Mesendoderm (in vitro differentiated cells): ENCODE data around the gene ADGRD1.
"Not testable (repeated sequence)": the region's sequence is repeated elsewhere in the genome, so short reads cannot be mapped to it uniquely, and the experiment has no call there.

Source experiments
- DNase-seq: peaks from one replicate; pipeline ENCODE4 v3.0.0; 2013
- H2AK5ac ChIP-seq: 2 replicates; pipeline ENCODE4 v1.6.1; 2013; ENCODE audit warnings: low read length, inconsistent platforms
- H2BK120ac ChIP-seq: 2 replicates; pipeline ENCODE4 v1.6.1; 2013; ENCODE audit warnings: low read depth, mild to moderate bottlenecking, low read length, moderate library complexity, mixed read lengths
- H2BK15ac ChIP-seq: replicated peaks from 2 replicates; pipeline ENCODE4 v1.6.1; 2013; ENCODE audit warnings: low read depth, mild to moderate bottlenecking, moderate library complexity
- H2BK5ac ChIP-seq: 2 replicates; pipeline ENCODE4 v1.6.1; 2013; ENCODE audit warnings: low read length, inconsistent platforms
- H3K18ac ChIP-seq: 2 replicates; pipeline ENCODE4 v1.6.1; 2013; ENCODE audit warnings: mild to moderate bottlenecking, low read length, mixed read lengths
- H3K23ac ChIP-seq: one replicate; pipeline ENCODE4 v1.6.1; 2013; ENCODE audit warnings: low read length
- H3K27ac ChIP-seq: 2 replicates; pipeline ENCODE4 v1.5.1; 2013; ENCODE audit warnings: low read depth, mild to moderate bottlenecking, inconsistent platforms, low read length, moderate library complexity
- H3K27me3 ChIP-seq: 2 replicates; pipeline ENCODE4 v1.6.1; 2013; ENCODE audit warnings: low read length, control low read depth, mild to moderate bottlenecking, inconsistent platforms; ENCODE audit not compliant: insufficient read depth, poor library complexity
- H3K36me3 ChIP-seq: 2 replicates; pipeline ENCODE4 v1.6.1; 2013; ENCODE audit warnings: low read length, inconsistent platforms; ENCODE audit not compliant: control insufficient read depth, insufficient read depth
- H3K4ac ChIP-seq: one replicate; pipeline ENCODE4 v1.6.1; 2013; ENCODE audit warnings: low read depth, mild to moderate bottlenecking, low read length, moderate library complexity
- H3K4me1 ChIP-seq: 2 replicates; pipeline ENCODE4 v1.6.1; 2013; ENCODE audit warnings: low read depth, low read length, inconsistent platforms; ENCODE audit not compliant: control insufficient read depth
- H3K4me2 ChIP-seq: 2 replicates; pipeline ENCODE4 v1.6.1; 2013; ENCODE audit warnings: low read length
- H3K4me3 ChIP-seq: 2 replicates; pipeline ENCODE4 v1.5.1; 2013; ENCODE audit warnings: mild to moderate bottlenecking, low read length
- H3K56ac ChIP-seq: one replicate; pipeline ENCODE4 v1.6.1; 2013; ENCODE audit warnings: low read length
- H3K79me1 ChIP-seq: 2 replicates; pipeline ENCODE4 v1.6.1; 2013; ENCODE audit warnings: low read length, inconsistent platforms
- H3K79me2 ChIP-seq: 2 replicates; pipeline ENCODE4 v1.6.1; 2013; ENCODE audit warnings: mild to moderate bottlenecking, low read length; ENCODE audit not compliant: control insufficient read depth, insufficient read depth
- H3K9ac ChIP-seq: 2 replicates; pipeline ENCODE4 v1.6.1; 2013; ENCODE audit warnings: low read length, inconsistent platforms
- H4K5ac ChIP-seq: one replicate; pipeline ENCODE4 v1.6.1; 2013; ENCODE audit warnings: low read length
- H4K8ac ChIP-seq: one replicate; pipeline ENCODE4 v1.6.1; 2013; ENCODE audit warnings: low read depth, mild to moderate bottlenecking, control low read depth, low read length, moderate library complexity
- WGBS: extraction: QIAGEN DNeasy Blood & Tissue Kit; methylation state at CpG from one replicate; pipeline ENCODE4 v1.1.7; 2013; ENCODE audit warnings: low lambda C conversion rate, missing lambda C conversion rate; ENCODE audit not compliant: insufficient coverage; ENCODE audit errors: extremely low coverage; 5-methylcytosine and 5-hydroxymethylcytosine counted together

Gene ADGRD1

DNA sequence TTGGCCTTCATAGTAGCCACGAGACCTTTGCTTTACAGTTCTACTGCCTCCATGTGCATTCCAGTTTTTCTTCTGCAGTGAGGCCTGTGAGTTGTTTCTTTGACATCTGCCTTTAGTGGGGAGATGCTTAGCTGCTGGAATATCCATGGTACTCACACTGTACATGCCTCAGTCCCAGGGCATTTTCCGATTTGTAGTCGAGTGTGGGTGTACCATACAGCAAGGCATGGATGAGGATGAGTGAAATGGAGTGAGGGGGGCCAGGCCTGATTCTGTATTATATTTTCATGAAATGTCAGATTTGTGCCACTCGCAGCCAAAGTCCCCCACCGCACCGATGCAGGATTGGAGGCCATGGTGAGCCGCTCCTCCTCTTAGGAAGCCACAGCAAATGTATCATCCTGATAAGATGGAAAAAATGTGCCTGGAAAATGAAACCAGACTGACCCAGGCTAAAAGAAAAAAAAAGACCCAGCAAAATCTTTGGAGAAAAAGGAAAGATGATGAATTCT is 173.0 kb downstream of the ADGRD1 start:
- DNase-seq = no peak
- H2BK5ac ChIP-seq = no peak overlapping the region
- no peak overlapping the region for H3K4me3 ChIP-seq
- no peaks in the 10 kb centered on the region for H3K79me2 ChIP-seq
- no peaks in the 10 kb centered on the region for H3K27me3 ChIP-seq
- no peak overlapping the region for H3K27ac ChIP-seq
- no peak overlapping the region for H3K9ac ChIP-seq
- no peak overlapping the region for H4K5ac ChIP-seq
- H2AK5ac ChIP-seq = no peak overlapping the region
- H3K4me1 ChIP-seq = no peaks in the 10 kb centered on the region
- no CpG with 5 or more reads among the region's 7 CpGs for WGBS
- H3K23ac ChIP-seq = no peak overlapping the region
- no peak overlapping the region for H2BK15ac ChIP-seq
- H3K4ac ChIP-seq = no peak overlapping the region
- H3K79me1 ChIP-seq = no peaks in the 10 kb centered on the region
- H3K18ac ChIP-seq = no peak overlapping the region
- H3K56ac ChIP-seq = no peak overlapping the region
- no peak overlapping the region for H3K4me2 ChIP-seq
- no peak overlapping the region for H4K8ac ChIP-seq
- no peak overlapping the region for H2BK120ac ChIP-seq
- H3K36me3 ChIP-seq = no peaks in the 10 kb centered on the region

DNA sequence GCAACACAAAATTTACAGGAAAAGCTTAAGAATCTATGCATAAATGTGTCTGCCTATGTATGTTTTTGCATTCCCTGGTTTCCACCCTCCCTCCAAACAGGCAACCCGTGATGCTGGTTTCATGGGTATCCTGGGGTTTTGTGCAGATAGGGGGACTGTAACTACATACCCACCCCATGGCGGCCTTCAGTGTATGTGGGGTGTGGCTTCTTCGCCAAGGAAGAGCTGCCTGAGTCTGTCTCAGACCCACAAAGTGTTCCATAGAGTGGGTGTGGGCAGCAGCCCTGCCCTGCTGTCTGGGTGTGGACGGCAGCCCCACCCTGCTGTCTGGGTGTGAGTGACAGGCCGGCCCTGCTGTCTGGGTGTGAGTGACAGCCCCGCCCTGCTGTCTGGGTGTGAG is 174.8 kb downstream of the ADGRD1 start:
- Histone ChIP-seq H3K27ac (no peak overlapping the region), H3K23ac (no peak overlapping the region), H3K27me3 (no peaks in the 10 kb centered on the region), H3K36me3 (no peaks in the 10 kb centered on the region), H3K56ac (no peak overlapping the region), H2AK5ac (no peak overlapping the region), H3K9ac (no peak overlapping the region), H3K4me3 (no peak overlapping the region), H3K18ac (no peak overlapping the region), H2BK15ac (no peak overlapping the region), H3K79me2 (no peaks in the 10 kb centered on the region), H3K79me1 (no peaks in the 10 kb centered on the region), H2BK5ac (no peak overlapping the region), H4K5ac (no peak overlapping the region), H3K4ac (no peak overlapping the region), H3K4me1 (no peaks in the 10 kb centered on the region), H2BK120ac (no peak overlapping the region), H3K4me2 (no peak overlapping the region), H4K8ac (no peak overlapping the region)
- DNase-seq = no peak
- no CpG with 5 or more reads among the region's 6 CpGs for WGBS

DNA sequence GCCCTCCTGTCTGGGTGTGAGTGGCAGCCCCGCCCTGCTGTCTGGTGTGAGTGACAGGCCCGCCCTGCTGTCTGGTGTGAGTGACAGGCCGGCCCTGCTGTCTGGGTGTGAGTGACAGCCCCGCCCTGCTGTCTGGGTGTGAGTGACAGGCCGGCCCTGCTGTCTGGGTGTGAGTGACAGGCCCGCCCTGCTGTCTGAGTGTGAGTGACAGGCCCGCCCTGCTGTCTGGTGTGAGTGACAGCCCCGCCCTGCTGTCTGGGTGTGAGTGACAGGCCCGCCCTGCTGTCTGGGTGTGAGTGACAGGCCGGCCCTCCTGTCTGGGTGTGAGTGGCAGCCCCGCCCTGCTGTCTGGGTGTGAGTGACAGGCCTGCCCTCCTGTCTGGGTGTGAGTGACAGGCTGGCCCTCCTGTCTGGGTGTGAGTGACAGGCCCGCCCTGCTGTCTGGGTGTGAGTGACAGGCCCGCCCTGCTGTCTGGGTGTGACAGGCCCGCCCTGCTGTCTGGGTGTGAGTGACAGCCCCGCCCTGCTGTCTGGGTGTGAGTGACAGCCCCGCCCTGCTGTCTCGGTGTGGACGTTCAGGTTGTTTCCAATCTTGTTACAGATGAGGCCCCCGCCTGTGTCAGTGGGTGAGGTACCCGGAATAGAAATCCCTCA is 175.4 kb downstream of the ADGRD1 start:
- H3K4ac ChIP-seq, DNase-seq, H2BK15ac ChIP-seq, H3K79me2 ChIP-seq, H3K27me3 ChIP-seq, H3K9ac ChIP-seq, H3K56ac ChIP-seq, H4K5ac ChIP-seq, H2BK120ac ChIP-seq, H3K4me1 ChIP-seq, H3K4me2 ChIP-seq, H3K27ac ChIP-seq, H3K23ac ChIP-seq, H3K36me3 ChIP-seq, H3K18ac ChIP-seq, H3K4me3 ChIP-seq, H4K8ac ChIP-seq, H2AK5ac ChIP-seq, H3K79me1 ChIP-seq, H2BK5ac ChIP-seq: not testable (repeated sequence)
- no CpG with 5 or more reads among the region's 20 CpGs for WGBS

DNA sequence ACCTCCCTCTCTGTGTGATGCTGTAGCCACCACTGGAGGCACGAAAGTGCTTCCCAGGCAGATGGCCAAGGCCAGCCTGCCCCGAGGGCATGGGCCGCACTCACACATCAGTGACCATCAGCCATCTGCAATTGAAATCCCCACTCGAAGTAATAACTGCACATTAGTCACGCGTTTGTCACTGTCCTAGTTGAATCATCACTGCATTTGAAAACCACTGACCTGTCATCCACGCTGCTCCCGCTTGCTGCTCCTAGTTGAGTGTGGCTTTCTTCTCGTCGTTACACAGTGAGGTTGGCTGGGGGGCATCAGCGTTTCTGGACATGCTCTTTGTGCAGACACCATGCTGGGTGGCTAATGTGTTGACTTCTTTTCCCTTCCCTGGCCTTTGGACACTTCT is 176.1 kb downstream of the ADGRD1 start:
- Histone ChIP-seq H3K9ac (no peak overlapping the region), H3K18ac (no peak overlapping the region), H2BK5ac (no peak overlapping the region), H3K79me2 (no peaks in the 10 kb centered on the region), H3K4ac (no peak overlapping the region), H2BK15ac (no peak overlapping the region), H2AK5ac (no peak overlapping the region), H4K5ac (no peak overlapping the region), H2BK120ac (no peak overlapping the region), H3K4me1 (no peaks in the 10 kb centered on the region), H3K27ac (no peak overlapping the region), H3K23ac (no peak overlapping the region), H3K27me3 (no peaks in the 10 kb centered on the region), H4K8ac (no peak overlapping the region), H3K36me3 (no peaks in the 10 kb centered on the region), H3K79me1 (no peaks in the 10 kb centered on the region), H3K4me2 (no peak overlapping the region), H3K4me3 (no peak overlapping the region), H3K56ac (no peak overlapping the region)
- no CpG with 5 or more reads among the region's 11 CpGs for WGBS
- no peak for DNase-seq

DNA sequence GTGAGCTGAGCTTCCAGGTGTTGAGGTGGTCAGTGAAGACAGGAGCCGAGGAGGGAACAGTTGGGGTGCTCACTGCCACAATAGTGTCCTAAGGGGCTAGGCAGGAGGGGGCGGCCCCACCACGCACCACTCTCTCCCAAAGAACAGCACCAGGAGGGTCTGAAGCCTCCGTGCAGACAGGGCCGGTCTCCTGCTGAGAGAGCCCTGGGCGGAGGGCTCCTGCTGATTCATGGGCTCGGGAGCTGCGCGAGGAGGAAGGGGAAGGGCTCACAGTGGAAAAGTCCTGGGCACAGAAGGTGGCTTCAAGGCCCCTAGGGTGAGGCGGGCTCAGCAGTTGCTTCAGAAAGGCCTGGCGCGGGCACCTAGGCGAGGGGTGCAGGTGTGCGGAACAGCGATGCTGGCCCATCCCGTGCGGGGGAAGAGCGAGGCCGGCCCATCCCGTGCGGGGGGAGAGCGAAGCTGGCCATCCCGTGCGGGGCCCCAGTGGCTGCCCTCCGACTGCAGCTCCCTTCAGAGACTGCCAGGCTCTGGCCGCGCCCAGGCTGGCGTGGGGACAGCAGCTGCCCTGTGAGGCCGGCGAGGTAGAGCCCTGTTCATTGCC is 176.7 kb downstream of the ADGRD1 start:
- no peaks in the 10 kb centered on the region for H3K36me3 ChIP-seq
- no CpG with 5 or more reads among the region's 30 CpGs for WGBS
- H3K79me1 ChIP-seq = no peaks in the 10 kb centered on the region

More for the DNA sequence above, 176.7 kb downstream of the ADGRD1 start:
- no peak overlapping the region for H3K4ac ChIP-seq
- H3K56ac ChIP-seq = no peak overlapping the region
- H3K4me1 ChIP-seq = no peaks in the 10 kb centered on the region
- no peak overlapping the region for H3K4me3 ChIP-seq
- H2BK5ac ChIP-seq = no peak overlapping the region
- H4K8ac ChIP-seq = no peak overlapping the region
- no peak overlapping the region for H4K5ac ChIP-seq
- no peaks in the 10 kb centered on the region for H3K27me3 ChIP-seq
- no peak overlapping the region for H3K27ac ChIP-seq
- H3K18ac ChIP-seq = no peak overlapping the region
- H3K4me2 ChIP-seq = no peak overlapping the region
- no peak overlapping the region for H2BK15ac ChIP-seq
- no peak overlapping the region for H2AK5ac ChIP-seq
- H3K9ac ChIP-seq = no peak overlapping the region
- no peak for DNase-seq
- no peaks in the 10 kb centered on the region for H3K79me2 ChIP-seq
- H3K23ac ChIP-seq = no peak overlapping the region
- H2BK120ac ChIP-seq = no peak overlapping the region
